Measurements from ENCODE around the gene SNAI1.

Gene SNAI1

DNA sequence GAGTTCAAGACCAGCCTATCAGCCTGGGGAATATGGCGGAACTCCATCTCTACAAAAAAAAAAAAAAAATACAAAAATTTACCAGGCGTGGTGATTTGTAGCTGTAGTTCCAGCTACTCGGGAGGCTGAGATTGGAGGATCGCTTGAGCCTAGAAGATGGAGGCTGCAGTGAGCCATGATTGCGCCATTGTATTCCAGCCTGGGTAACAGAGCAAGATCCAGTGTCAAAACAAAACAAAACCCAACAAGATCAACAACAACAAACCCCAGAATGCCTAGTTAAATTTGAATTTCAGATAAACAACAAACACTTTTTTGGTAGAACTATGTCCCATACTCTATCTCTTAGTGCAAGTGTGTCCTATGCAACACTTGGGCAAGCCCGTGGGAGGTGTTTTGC lies 39.9 kb downstream of the SNAI1 start:
- TF ChIP-seq FOXM1 (IDR thresholded peaks at IDR 0.05; ENCODE audit: borderline replicate concordance, low read depth) (no peak), CEBPB (IDR thresholded peaks at IDR 0.05) (no peak), TCF12 (IDR thresholded peaks at IDR 0.05; ENCODE audit: low read depth) (no peak), CREB1 (IDR thresholded peaks at IDR 0.05; ENCODE audit: low read depth) (no peak), RAD21 (IDR thresholded peaks at IDR 0.05; ENCODE audit: low read depth) (no peak), EP300 (IDR thresholded peaks at IDR 0.05; ENCODE audit: borderline replicate concordance) (no peak), REST (IDR thresholded peaks at IDR 0.05; ENCODE audit: low read depth) (no peak)
- TF ChIP-seq, protein P1, sequence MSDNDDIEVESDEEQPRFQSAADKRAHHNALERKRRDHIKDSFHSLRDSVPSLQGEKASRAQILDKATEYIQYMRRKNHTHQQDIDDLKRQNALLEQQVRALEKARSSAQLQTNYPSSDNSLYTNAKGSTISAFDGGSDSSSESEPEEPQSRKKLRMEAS (IDR thresholded peaks at IDR 0.05), result no peak
- TF ChIP-seq, protein P2, sequence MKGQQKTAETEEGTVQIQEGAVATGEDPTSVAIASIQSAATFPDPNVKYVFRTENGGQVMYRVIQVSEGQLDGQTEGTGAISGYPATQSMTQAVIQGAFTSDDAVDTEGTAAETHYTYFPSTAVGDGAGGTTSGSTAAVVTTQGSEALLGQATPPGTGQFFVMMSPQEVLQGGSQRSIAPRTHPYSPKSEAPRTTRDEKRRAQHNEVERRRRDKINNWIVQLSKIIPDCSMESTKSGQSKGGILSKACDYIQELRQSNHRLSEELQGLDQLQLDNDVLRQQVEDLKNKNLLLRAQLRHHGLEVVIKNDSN (IDR thresholded peaks at IDR 0.05), result no peak

DNA sequence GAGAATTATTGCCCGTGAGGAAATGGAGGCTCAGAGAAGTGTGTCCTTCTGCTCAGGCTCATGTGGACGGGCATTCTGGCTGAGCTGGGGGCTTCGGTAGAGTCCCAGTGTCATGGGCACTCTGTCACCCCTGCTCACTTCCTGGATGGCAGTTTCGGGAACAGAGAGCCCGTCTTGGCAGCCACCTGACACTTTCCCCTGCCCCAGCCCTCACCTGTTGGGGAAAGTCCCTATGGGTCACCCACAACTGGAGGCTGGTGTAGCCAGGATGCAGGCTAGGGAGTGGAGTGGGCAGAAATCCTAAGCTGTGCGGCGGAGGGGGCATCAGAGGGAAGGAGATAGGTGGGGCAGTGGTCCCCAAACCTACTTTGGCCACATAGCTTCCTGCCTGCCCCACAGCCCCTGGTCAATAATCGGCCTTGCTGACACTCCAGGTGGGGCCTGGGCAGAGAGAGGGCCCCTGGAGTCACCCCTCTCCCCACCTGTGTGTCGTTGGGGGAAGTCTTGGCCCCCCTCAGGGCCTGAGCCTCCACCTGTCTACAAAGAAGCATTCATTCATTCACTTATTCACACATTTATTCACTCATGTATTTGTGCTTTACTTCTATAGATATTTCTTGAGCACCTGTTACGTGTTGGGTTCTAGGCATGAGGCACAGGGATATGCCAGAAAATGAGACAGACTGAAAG lies 40.5 kb downstream of the SNAI1 start:
- TF ChIP-seq, protein P1 (IDR thresholded peaks at IDR 0.05), result no peak
- TF ChIP-seq TAF1 (IDR thresholded peaks at IDR 0.05; ENCODE audit: low read depth) (no peak), CEBPB (IDR thresholded peaks at IDR 0.05) (no peak), TCF12 (IDR thresholded peaks at IDR 0.05; ENCODE audit: low read depth) (no peak), EGR1 (IDR thresholded peaks at IDR 0.05) (no peak), REST (IDR thresholded peaks at IDR 0.05; ENCODE audit: low read depth) (no peak)

- TF ChIP-seq, protein P1 (IDR thresholded peaks at IDR 0.05), result no peak
- TF ChIP-seq ZBTB7A (IDR thresholded peaks at IDR 0.05; ENCODE audit: low read depth) (no peak), EP300 (IDR thresholded peaks at IDR 0.05; ENCODE audit: borderline replicate concordance) (no peak), EGR1 (IDR thresholded peaks at IDR 0.05) (no peak), TAF1 (IDR thresholded peaks at IDR 0.05; ENCODE audit: low read depth) (no peak), YY1 (IDR thresholded peaks at IDR 0.05; ENCODE audit: low read depth) (no peak), FOXM1 (IDR thresholded peaks at IDR 0.05; ENCODE audit: borderline replicate concordance, low read depth) (no peak), REST (IDR thresholded peaks at IDR 0.05; ENCODE audit: low read depth) (no peak), CEBPB (IDR thresholded peaks at IDR 0.05) (no peak)
- TF ChIP-seq, protein P2 (IDR thresholded peaks at IDR 0.05), result no peak
These were observed 44.2 kb downstream of the SNAI1 start for GRCh38 chr20:50026746-50027575.

GRCh38 chr20:50027611-50028105 lies 44.9 kb downstream of the SNAI1 start:
- TF ChIP-seq ZBTB7A (IDR thresholded peaks at IDR 0.05; ENCODE audit: low read depth) (no peak), NFIC (IDR thresholded peaks at IDR 0.05) (peak; percentile 37; the same call in 1 of the 2 replicates)
- TF ChIP-seq, protein P1 (IDR thresholded peaks at IDR 0.05), result peak; percentile 34; the same call in 1 of the 2 replicates
